ENCODE measurements around the gene AGFG2. TPM values are rescaled to one million over a fixed set of nuclear protein-coding genes. Genes with fewer than 3 reads are reported as not detected.

The AGFG2 gene, protein sequence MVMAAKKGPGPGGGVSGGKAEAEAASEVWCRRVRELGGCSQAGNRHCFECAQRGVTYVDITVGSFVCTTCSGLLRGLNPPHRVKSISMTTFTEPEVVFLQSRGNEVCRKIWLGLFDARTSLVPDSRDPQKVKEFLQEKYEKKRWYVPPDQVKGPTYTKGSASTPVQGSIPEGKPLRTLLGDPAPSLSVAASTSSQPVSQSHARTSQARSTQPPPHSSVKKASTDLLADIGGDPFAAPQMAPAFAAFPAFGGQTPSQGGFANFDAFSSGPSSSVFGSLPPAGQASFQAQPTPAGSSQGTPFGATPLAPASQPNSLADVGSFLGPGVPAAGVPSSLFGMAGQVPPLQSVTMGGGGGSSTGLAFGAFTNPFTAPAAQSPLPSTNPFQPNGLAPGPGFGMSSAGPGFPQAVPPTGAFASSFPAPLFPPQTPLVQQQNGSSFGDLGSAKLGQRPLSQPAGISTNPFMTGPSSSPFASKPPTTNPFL
- total RNA-seq = 6.1 and 8.4 TPM in 2 replicates

DNA sequence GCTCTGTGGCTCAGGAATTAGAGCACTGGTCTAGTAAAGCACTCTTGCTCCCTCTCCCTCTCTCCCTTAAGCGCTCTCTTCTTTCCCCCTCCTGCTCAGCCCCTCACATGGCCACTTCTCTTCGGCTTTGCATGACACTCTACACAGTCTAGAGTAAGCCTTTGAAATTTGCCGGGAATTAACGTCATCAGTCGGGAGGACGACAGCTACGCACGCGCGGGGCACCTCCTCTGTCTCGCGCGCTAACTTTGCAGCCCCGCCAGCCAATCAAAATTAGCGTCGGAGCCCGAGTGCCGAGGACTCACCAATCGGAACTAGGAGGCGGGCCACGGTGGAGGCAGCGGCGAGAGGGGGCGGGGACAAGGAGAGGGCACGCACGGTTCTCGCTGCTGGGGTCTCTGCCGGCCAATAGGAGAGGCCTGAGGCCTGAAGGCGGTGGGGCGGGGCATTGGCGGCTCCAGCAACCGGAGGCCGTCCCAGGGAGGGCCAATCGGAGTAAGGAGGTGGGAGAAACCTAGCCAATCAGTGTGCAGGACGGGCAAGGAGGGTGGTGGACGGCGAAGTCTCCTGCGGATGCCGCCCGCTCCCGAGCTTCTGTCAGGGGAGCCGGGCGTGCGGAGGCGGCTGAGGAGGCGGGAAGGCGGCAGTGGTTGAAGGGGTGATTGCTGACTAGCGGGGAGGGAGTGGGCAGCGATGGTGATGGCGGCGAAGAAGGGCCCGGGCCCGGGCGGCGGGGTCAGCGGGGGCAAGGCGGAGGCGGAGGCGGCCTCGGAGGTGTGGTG is at the start of gene AGFG2:
Gene AGFG2, plus strand, starts transcription at position 550 of the 782 bp plus-strand sequence. Its CDS starts 144 bp downstream, at position 694.

DNA sequence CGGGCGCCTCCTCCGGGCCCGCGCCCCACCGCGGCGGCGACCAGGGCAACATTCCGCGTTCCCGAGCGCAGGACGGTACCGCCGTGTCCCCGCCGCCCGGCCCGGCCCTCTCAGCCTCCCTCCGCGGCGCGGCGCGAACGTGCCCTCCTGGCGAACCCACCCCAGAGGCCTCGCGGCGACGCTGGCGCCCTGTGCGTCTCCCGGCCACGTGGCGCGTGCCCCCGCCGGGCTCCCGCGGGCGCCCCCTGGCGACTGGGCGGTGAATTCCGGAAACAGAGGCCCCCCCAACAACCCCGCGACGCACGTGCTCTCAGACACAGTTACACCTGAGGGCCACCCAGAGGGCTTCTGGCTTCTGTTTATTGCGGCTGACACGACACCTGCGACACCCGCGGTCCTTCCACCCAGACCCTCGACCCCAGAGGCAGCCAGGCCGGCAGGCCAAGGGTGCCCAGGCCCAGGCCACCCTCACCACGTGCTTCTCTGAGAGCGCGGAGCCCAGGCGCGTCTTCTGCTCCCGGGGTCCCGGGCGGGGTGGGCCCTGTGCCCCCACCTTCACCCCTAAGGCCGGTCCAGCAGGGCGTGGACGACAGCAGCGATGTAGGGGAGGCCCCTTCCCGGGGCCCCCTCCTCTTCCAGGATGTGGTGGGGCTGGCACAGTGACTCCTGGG is 34.8 kb downstream of the AGFG2 start, which contains the start of gene SAP25:
Gene SAP25, minus strand, starts transcription at position 210 of the 671 bp plus-strand sequence. Its CDS starts 158 bp downstream, at position 52.

DNA sequence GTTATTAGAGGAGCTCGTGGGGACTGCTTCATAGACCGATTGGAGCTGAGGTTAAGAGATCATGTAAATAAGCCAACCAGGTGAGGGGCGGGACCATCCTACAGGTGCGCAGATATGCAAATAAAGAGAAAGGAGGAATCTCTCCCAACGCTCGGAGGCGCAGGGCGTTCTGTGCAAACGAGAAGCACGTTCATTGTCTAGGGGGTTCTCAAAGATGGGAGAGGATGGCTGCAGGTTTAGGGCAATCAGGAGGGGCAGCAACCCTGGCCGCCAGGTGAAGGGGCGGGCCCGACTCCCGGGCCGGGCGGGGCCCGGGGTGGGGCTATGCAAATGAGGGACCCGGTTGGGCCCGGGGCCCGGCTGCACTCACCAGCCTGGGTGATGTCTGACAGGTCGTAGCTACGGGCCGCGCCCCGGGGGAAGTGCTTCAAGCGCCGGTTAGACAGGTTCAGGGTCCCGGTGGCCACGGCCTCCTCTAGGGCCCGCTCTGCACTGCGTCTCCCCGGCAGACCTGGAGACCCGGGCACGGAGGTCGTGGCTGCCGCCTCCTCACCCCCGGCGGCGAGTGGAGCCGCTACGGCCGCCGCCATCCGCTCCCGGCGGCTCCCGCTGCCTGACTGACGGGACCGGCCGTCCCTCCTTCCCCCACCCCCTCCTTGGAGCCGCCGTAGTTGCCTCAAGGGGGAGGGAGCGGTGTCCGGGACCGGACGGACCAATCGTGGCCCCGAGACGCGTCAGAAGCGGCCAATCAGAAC is 46.7 kb downstream of the AGFG2 start, which contains the start of gene LRCH4:
Gene LRCH4, minus strand, starts transcription at position 619 of the 755 bp plus-strand sequence. Its CDS starts 29 bp downstream, at position 590.

DNA sequence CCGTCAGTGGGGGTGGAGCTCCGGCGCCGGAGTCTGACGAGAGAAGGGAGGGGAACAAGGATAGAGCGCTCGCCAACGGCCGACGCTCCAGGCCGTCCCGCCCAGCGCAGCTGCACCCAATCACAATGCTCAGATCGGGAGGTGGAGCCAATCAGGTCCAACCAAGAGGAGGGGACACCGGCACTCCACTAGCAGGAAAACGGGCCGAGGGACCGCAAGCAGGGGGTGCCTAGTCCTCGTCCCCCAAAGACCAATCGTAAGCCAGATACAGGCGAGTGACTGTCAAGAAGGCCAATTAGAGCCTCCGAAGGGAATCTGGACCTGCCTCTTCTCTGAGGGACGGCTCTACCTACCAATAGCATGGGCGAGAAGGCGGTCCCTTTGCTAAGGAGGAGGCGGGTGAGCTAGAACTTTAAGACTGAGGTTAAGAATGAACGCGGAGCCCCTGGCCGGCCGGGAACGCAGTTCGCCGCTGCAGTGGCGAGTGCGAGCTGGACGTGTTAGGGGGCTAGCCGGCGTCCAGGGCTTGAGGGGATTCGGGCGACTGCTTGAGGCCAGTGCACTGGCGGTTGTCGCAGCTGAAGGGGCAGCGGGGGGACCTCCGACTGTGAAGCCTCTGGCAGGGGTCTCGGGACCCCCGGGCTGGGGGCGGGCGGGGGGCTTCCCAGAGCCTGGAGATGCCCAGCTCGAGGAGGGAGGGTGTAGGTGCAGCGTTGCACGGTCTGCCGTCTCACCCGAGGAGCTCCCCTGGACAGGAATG is 47.4 kb downstream of the AGFG2 start, which contains the start of gene FBXO24:
Gene FBXO24, plus strand, starts transcription at position 63 of the 760 bp plus-strand sequence. Its CDS starts 298 bp downstream, at position 361.

DNA sequence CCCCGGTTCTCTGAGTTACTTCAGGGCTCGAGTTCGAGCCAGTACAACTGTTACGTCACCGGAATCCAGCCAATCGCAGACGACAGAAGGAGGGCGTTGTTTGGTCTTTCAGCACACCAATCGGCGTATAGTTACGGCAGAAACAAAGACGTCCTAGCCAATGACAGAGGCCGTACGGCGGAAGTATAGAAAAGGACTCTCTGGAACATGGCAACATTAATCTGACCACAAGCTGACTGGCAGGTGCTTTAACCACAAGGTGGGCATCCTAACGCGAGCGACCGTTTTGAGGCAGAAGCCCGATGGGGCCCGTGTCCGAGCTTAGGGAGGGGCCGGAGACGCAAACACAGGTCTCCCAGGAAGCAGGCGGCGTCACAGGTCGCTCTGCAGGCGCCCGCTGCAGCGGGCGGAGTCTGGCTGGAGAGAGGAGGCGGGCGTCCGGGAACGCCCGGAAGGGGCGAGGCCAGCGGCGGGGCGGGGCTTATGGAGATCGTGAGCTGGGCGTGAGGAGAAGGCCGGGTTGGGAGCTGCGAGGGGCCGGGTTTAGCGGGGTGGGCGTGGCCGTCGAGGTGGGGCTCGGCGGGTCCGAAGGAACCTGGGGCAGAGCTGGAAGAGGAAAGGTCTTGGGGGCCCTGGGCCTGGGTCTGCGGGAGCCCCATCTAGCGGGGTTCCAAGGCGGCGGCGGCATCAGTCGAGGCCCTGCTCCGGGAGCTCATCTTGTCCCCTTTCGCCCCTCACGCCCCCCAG is 73.2 kb downstream of the AGFG2 start, which contains the start of gene MOSPD3:
Gene MOSPD3, plus strand, starts transcription at position 558 of the 747 bp plus-strand sequence. CDS start 252 bp downstream, outside the sequence.

Other genes starting within 250 kb of the AGFG2 start
- gene SPDYE3, start 231.5 kb upstream of the AGFG2 start, total RNA-seq = not detected in 2 replicates
- 7.8 and 8.9 TPM in 2 replicates for gene PILRB, start 181.1 kb upstream of the AGFG2 start, total RNA-seq
- 0.15 and 0.50 TPM in 2 replicates for gene PILRA, start 165.7 kb upstream of the AGFG2 start, total RNA-seq
- 1.2 and 1.3 TPM in 2 replicates for gene ZCWPW1, start 110.5 kb upstream of the AGFG2 start, total RNA-seq
- 31.6 and 38.2 TPM in 2 replicates for gene MEPCE, start 109.4 kb upstream of the AGFG2 start, total RNA-seq
- gene PPP1R35, start 102.7 kb upstream of the AGFG2 start, total RNA-seq = 20.7 and 23.1 TPM in 2 replicates
- 0.73 and 2.6 TPM in 2 replicates for gene SPACDR, start 74.9 kb upstream of the AGFG2 start, total RNA-seq
- 24.9 and 35.6 TPM in 2 replicates for gene TSC22D4, start 60.0 kb upstream of the AGFG2 start, total RNA-seq
- gene NYAP1, start 55.3 kb upstream of the AGFG2 start, total RNA-seq = 1.3 and 3.5 TPM in 2 replicates
- gene SAP25, start 34.7 kb downstream of the AGFG2 start, total RNA-seq = not detected in 2 replicates
- gene LRCH4, start 46.9 kb downstream of the AGFG2 start, total RNA-seq = 20.5 and 21.2 TPM in 2 replicates
- gene FBXO24, start 47.1 kb downstream of the AGFG2 start, total RNA-seq = 0.15 and 0.33 TPM in 2 replicates
- 179 and 311 TPM in 2 replicates for gene PCOLCE, start 63.2 kb downstream of the AGFG2 start, total RNA-seq
- gene MOSPD3, start 73.3 kb downstream of the AGFG2 start, total RNA-seq = 7.1 and 7.9 TPM in 2 replicates
- gene TFR2, start 102.3 kb downstream of the AGFG2 start, total RNA-seq = 0.33 TPM in 1 of 2 replicates, not detected in the other
- gene ACTL6B, start 117.2 kb downstream of the AGFG2 start, total RNA-seq = not detected in 2 replicates
- gene GNB2, start 134.5 kb downstream of the AGFG2 start, total RNA-seq = 113 and 118 TPM in 2 replicates
- 20.4 and 23.5 TPM in 2 replicates for gene GIGYF1, start 155.0 kb downstream of the AGFG2 start, total RNA-seq
- 31.4 and 40.1 TPM in 2 replicates for gene POP7, start 166.9 kb downstream of the AGFG2 start, total RNA-seq
- not detected in 2 replicates for gene EPO, start 181.3 kb downstream of the AGFG2 start, total RNA-seq
- not detected in 2 replicates for gene ZAN, start 194.4 kb downstream of the AGFG2 start, total RNA-seq